Activated CD8-positive, alpha-beta T cell treated with anti-CD3 and anti-CD28 coated beads for 36 hours (primary cell): ENCODE results near the gene TP63. TPM values are rescaled to one million over a fixed set of nuclear protein-coding genes. Genes with fewer than 3 reads are reported as not detected.
A peak's percentile ranks its signal among the peaks of the same experiment; 100 is the strongest.

Source experiments
- ATAC-seq: fragments of 200-7000 bp; cut with Tn5 transposase; one replicate; pipeline ENCODE4 v1.10.0; 2021; ENCODE audit warnings: mild to moderate bottlenecking, moderate library complexity
- CTCF ChIA-PET: fragments of 350-600 bp; sonication (Branson Sonifier 250); formaldehyde crosslinking; loops from one replicate; lab custom pipeline; 2021; ENCODE audit warnings: antibody characterized with exemption; lab: Charles Lee
- POLR2A ChIA-PET: fragments of 350-600 bp; sonication (Branson Sonifier 250); formaldehyde crosslinking; loops from one replicate; lab custom pipeline; 2021; ENCODE audit warnings: antibody characterized with exemption; lab: Charles Lee
- DNase-seq: peaks from one replicate; pipeline ENCODE4 v3.0.0-alpha.2; 2020
- H3K27ac Mint-ChIP-seq: one replicate; pipeline ENCODE4 v1.8.0; 2021; ENCODE audit warnings: mild to moderate bottlenecking, mixed read lengths
- H3K27me3 Mint-ChIP-seq: one replicate; pipeline ENCODE4 v1.8.0; 2021; ENCODE audit warnings: mixed read lengths
- H3K36me3 Mint-ChIP-seq: one replicate; pipeline ENCODE4 v1.8.0; 2021; ENCODE audit warnings: low read depth, mixed read lengths
- H3K4me1 Mint-ChIP-seq: one replicate; pipeline ENCODE4 v1.8.0; 2021; ENCODE audit warnings: low read depth, mixed read lengths
- H3K4me3 Mint-ChIP-seq: one replicate; pipeline ENCODE4 v1.8.0; 2021; ENCODE audit warnings: mild to moderate bottlenecking, moderate library complexity, mixed read lengths
- H3K9me3 Mint-ChIP-seq: one replicate; pipeline ENCODE4 v1.8.0; 2021; ENCODE audit warnings: mixed read lengths
- intact Hi-C: fragments of 100-400 bp; cut with micrococcal nuclease; formaldehyde crosslinking; loops from one replicate; pipeline ENCODE4 v1.10.0; 2022
- total RNA-seq, 2 experiments: library from RNA; stranded (reverse); gene quantifications; one replicate each; pipeline ENCODE4 v1.2.3, GENCODE V29; 2021
- TF ChIP-seq, protein P1 (sequence below): fragments of 200-600 bp; IDR thresholded peaks from one replicate; pipeline ENCODE4 v1.8.0; 2022; ENCODE audit warnings: antibody characterized with exemption, mild to moderate bottlenecking

Gene TP63
- total RNA-seq, 2 experiments from 2014 or later, result 0.07 to 0.23 TPM

DNA sequence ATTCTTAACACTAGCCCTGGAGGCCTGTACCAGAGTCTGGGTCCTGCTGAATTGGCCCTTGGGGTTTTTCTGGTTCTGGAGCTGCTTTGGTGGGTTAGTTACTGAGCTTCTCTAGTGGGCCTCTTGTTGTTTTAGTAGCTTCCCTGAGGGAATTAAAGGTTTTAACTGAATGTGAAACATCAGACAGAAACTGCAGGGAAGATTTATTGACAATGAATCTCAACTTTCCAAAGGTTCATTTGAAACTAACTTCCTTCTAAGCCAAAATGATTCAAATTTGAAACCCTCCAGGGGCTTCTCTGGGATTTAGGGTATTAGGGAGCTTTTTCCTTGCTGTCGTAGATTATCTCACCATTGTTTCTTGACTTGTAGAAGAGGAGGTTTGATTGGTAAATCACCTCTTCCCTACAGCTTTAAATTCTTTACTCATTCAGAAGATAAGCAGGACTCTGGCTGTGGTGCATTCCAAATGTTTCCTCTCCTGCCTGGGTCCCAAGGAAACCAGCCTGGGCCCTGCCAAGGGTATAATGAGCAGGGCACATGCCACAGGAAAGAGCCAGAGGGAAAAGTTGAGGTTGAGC is 71.0 kb downstream of the TP63 start:
- intact Hi-C loops, result no loop called here
- TF ChIP-seq, protein P1, sequence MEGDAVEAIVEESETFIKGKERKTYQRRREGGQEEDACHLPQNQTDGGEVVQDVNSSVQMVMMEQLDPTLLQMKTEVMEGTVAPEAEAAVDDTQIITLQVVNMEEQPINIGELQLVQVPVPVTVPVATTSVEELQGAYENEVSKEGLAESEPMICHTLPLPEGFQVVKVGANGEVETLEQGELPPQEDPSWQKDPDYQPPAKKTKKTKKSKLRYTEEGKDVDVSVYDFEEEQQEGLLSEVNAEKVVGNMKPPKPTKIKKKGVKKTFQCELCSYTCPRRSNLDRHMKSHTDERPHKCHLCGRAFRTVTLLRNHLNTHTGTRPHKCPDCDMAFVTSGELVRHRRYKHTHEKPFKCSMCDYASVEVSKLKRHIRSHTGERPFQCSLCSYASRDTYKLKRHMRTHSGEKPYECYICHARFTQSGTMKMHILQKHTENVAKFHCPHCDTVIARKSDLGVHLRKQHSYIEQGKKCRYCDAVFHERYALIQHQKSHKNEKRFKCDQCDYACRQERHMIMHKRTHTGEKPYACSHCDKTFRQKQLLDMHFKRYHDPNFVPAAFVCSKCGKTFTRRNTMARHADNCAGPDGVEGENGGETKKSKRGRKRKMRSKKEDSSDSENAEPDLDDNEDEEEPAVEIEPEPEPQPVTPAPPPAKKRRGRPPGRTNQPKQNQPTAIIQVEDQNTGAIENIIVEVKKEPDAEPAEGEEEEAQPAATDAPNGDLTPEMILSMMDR, result no peak
- Mint-ChIP-seq H3K9me3 (no peaks in the 10 kb centered on the region), H3K4me3 (no peak overlapping the region), H3K4me1 (no peaks in the 10 kb centered on the region), H3K27me3 (peaks cover 3% of the 10 kb centered on the region), H3K27ac (no peak overlapping the region), H3K36me3 (no peaks in the 10 kb centered on the region)
- no peak for DNase-seq
- ATAC-seq, result no peak
- ChIA-PET POLR2A (no interaction called here), CTCF (no interaction called here)

DNA sequence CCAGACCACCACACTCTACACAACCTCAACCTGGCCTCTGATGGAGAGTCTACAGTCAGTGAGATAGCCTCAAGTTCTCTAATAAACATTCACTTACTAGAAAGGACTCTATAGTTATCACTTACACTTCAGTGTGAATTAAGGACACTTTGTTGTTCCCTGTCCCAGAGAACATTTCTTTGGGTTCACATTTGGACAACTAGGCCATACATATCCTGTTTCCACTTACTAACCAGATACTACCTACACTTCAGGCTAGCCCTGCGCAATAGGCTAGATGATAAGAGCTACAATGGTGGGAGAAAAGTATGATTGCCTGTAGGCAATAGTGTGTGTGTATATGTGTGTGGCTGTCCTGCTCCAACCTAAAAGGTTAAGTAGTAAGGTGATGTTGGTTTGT is 72.7 kb downstream of the TP63 start:
- peaks cover 2% of the 10 kb centered on the region for H3K27me3 Mint-ChIP-seq
- TF ChIP-seq, protein P1, result no peak
- ATAC-seq, result no peak
- no peak overlapping the region for H3K4me3 Mint-ChIP-seq
- no peaks in the 10 kb centered on the region for H3K4me1 Mint-ChIP-seq
- no peak for DNase-seq
- ChIA-PET CTCF (interaction anchor here (0.7 kb wide), 1 partner anchor 123 kb away, joined by 3 read pairs; no protein-coding TSS in a partner anchor), POLR2A (no interaction called here)
- no peaks in the 10 kb centered on the region for H3K36me3 Mint-ChIP-seq
- H3K9me3 Mint-ChIP-seq, result no peaks in the 10 kb centered on the region
- intact Hi-C loops, result no loop called here
- no peak overlapping the region for H3K27ac Mint-ChIP-seq

DNA sequence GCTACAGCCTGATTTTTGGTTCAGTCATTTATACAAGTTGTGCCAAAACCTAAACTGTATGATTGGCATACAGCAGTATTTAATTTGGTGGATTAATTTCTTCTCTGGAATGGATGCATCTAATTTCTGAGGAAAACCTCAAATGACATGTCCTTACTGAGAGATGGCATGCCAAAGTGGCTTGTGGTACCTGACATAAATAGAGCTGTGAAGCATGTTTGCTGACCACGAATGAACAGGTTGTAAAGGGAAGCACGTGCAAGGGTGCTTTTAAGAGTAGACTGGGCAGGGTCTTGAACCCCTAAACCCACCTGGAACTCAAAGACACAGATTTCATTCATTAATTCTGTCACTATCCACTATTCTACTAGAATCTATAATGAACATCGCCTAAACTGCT is 77.2 kb downstream of the TP63 start:
- Mint-ChIP-seq H3K36me3 (no peaks in the 10 kb centered on the region), H3K4me1 (no peaks in the 10 kb centered on the region), H3K27me3 (no peaks in the 10 kb centered on the region), H3K27ac (no peak overlapping the region), H3K9me3 (no peaks in the 10 kb centered on the region), H3K4me3 (no peak overlapping the region)
- ATAC-seq, result no peak
- intact Hi-C loops, result no loop called here
- TF ChIP-seq, protein P1, result no peak
- DNase-seq, result no peak
- POLR2A ChIA-PET, result no interaction called here
- CTCF ChIA-PET, result interaction anchor here (0.6 kb wide), 1 partner anchor 995 kb away, joined by 3 read pairs; no protein-coding TSS in a partner anchor

DNA sequence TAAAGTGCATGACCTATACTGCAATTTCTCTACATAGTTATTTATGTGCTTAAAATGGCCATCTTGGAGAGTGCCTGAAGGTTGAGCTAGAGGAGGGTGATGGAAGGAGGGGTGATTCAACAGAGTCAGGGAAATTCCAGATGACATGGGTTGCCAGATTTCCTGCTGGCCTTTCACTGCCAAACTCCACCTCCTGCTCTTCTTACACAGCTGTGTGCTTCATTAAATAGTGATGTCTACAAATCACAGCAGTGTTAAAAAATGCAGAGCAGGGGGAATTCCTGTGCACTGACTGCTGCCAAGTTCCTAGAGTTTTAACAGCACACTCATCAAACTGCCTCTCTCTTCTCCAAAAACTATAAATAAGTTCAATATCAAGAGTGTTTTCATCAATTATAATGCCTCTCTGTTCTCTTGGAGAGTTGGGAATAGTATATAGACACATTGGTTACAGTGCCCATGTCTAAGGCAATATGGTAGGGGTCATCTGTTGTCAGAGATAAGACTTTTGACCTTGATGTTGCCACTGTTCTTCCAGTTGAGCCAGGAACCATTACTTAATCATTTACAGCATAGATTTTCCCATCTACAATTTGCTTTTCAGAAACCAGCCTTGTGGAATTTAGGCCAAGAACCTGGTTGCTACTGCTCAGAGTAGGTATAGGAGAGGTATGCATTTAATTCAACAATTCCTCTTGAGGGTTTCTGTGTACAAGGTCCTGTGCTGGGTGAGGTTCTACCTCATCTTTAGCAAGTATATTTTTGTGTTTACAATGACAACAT is 79.6 kb downstream of the TP63 start:
- no peaks in the 10 kb centered on the region for H3K27me3 Mint-ChIP-seq
- H3K4me1 Mint-ChIP-seq, result peaks cover 5% of the 10 kb centered on the region
- DNase-seq (peak; percentile 30), ATAC-seq (peak; percentile 86)
- H3K4me3 Mint-ChIP-seq, result no peak overlapping the region
- H3K36me3 Mint-ChIP-seq, result no peaks in the 10 kb centered on the region
- no peaks in the 10 kb centered on the region for H3K9me3 Mint-ChIP-seq
- POLR2A ChIA-PET, result no interaction called here
- intact Hi-C loops, result no loop called here
- CTCF ChIA-PET, result interaction anchor here (0.8 kb wide), 1 partner anchor 10 kb away, joined by 4 read pairs; no protein-coding TSS in a partner anchor
- no peak overlapping the region for H3K27ac Mint-ChIP-seq
- TF ChIP-seq, protein P1, result no peak

DNA sequence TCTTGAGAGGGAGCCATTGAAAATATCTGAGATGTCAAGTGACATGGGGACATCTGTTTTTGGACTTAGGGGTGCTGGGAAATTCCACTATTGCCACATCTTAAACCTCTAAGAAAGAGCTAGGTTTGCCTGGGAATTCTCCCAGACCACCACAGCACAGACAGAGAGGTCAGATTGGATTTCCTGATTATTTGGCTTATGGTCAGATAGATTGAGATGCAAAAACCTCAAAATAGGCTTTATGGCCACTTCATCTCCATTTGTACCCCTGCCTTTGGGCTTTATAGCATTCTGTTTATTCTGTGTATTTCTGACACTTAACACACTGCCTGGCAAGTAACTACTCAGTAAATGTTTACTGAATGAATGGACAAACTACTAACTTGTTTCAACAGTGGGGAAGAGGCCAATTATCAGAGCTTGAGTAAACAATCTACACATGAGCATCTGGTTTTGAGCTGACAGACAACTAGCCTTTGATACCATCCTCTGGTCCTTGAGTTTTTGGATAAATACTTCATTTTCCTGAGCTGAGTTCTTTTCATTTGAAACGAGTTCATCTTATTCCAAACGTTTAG is 81.8 kb downstream of the TP63 start:
- intact Hi-C loops, result no loop called here
- POLR2A ChIA-PET, result no interaction called here
- CTCF ChIA-PET, result no interaction called here
- Mint-ChIP-seq H3K9me3 (no peaks in the 10 kb centered on the region), H3K36me3 (no peaks in the 10 kb centered on the region), H3K27me3 (no peaks in the 10 kb centered on the region), H3K4me3 (no peak overlapping the region), H3K4me1 (peaks cover 5% of the 10 kb centered on the region), H3K27ac (no peak overlapping the region)
- ATAC-seq (no peak), DNase-seq (no peak)
- TF ChIP-seq, protein P1, result no peak
